ENCODE data around the gene VPS16. TPM values are rescaled to one million over a fixed set of nuclear protein-coding genes. Genes with fewer than 3 reads are reported as not detected.

Gene VPS16
- total RNA-seq, 1 donor from 2014 or later = 46.0 TPM

GRCh38 chr20:2907519-2907918 is 67.0 kb downstream of the VPS16 start:
- no peaks in the 10 kb centered on the region for H3K27me3 Mint-ChIP-seq (ENCODE audit: insufficient read depth)
- DNase-seq (ENCODE audit: low spot score) = no peak
- H3K4me1 Mint-ChIP-seq (ENCODE audit: low read depth) = peaks cover 8% of the 10 kb centered on the region
- no peaks in the 10 kb centered on the region for H3K9me3 Mint-ChIP-seq
- no peak overlapping the region for H3K27ac Mint-ChIP-seq
- peaks cover 3% of the 10 kb centered on the region for H3K36me3 Mint-ChIP-seq (ENCODE audit: low read depth)
- H3K4me3 Mint-ChIP-seq = no peak overlapping the region
- intact Hi-C loops (cut with micrococcal nuclease) = no loop called here

GRCh38 chr20:2909953-2910352 is 69.4 kb downstream of the VPS16 start:
- Mint-ChIP-seq H3K27ac (no peak overlapping the region), H3K36me3 (ENCODE audit: low read depth) (peaks cover 2% of the 10 kb centered on the region), H3K4me1 (ENCODE audit: low read depth) (peaks cover 8% of the 10 kb centered on the region), H3K27me3 (ENCODE audit: insufficient read depth) (no peaks in the 10 kb centered on the region), H3K9me3 (no peaks in the 10 kb centered on the region), H3K4me3 (no peak overlapping the region)
- intact Hi-C loops (cut with micrococcal nuclease) = loop anchor here (2.0 kb wide), 1 partner anchor 45 kb away; no protein-coding TSS in a partner anchor
- DNase-seq (ENCODE audit: low spot score) = no peak

- Mint-ChIP-seq H3K4me1 (ENCODE audit: low read depth) (peaks cover 8% of the 10 kb centered on the region), H3K9me3 (no peaks in the 10 kb centered on the region)
Observed at GRCh38 chr20:2911200-2911599, 70.7 kb downstream of the VPS16 start.

GRCh38 chr20:2914160-2914559 is 73.6 kb downstream of the VPS16 start:
- no peaks in the 10 kb centered on the region for H3K9me3 Mint-ChIP-seq
- DNase-seq (ENCODE audit: low spot score) = no peak
- no peaks in the 10 kb centered on the region for H3K27me3 Mint-ChIP-seq (ENCODE audit: insufficient read depth)
- no peak overlapping the region for H3K27ac Mint-ChIP-seq
- H3K4me1 Mint-ChIP-seq (ENCODE audit: low read depth) = peaks cover 8% of the 10 kb centered on the region
- H3K36me3 Mint-ChIP-seq (ENCODE audit: low read depth) = peaks cover 5% of the 10 kb centered on the region
- no peak overlapping the region for H3K4me3 Mint-ChIP-seq
- intact Hi-C loops (cut with micrococcal nuclease) = loop anchor here (1.0 kb wide), 1 partner anchor 87 kb away; no protein-coding TSS in a partner anchor

More at GRCh38 chr20:2911200-2911599, 70.7 kb downstream of the VPS16 start:
- intact Hi-C loops (cut with micrococcal nuclease) = loop anchor here (1.0 to 2.0 kb wide), 4 partner anchors 38 to 103 kb away; partner anchors contain the start of gene PTPRA
- Mint-ChIP-seq H3K27ac (no peak overlapping the region), H3K36me3 (ENCODE audit: low read depth) (peaks cover 4% of the 10 kb centered on the region), H3K4me3 (no peak overlapping the region), H3K27me3 (ENCODE audit: insufficient read depth) (no peaks in the 10 kb centered on the region)
- no peak for DNase-seq (ENCODE audit: low spot score)

Other genes with a start within 250 kb of the VPS16 start
- gene NOP56, start 188.1 kb upstream of the VPS16 start, total RNA-seq = 863 and 897 TPM in 2 replicates
- 116 and 125 TPM in 2 replicates for gene IDH3B, start 176.5 kb upstream of the VPS16 start, total RNA-seq
- 12.3 and 12.6 TPM in 2 replicates for gene EBF4, start 148.0 kb upstream of the VPS16 start, total RNA-seq
- 0.31 and 0.76 TPM in 2 replicates for gene CPXM1, start 40.1 kb upstream of the VPS16 start, total RNA-seq
- not detected in 2 replicates for gene C20orf141, start 25.8 kb upstream of the VPS16 start, total RNA-seq
- gene TMEM239, start 24.4 kb upstream of the VPS16 start, total RNA-seq = not detected in 2 replicates
- gene PCED1A, start 90 bp upstream of the VPS16 start, total RNA-seq = 24.0 and 27.9 TPM in 2 replicates
- 64.0 and 67.5 TPM in 2 replicates for gene PTPRA, start 32.7 kb downstream of the VPS16 start, total RNA-seq
- gene GNRH2, start 202.9 kb downstream of the VPS16 start, total RNA-seq = 2.1 and 2.3 TPM in 2 replicates
- gene MRPS26, start 205.3 kb downstream of the VPS16 start, total RNA-seq = 106 and 114 TPM in 2 replicates
- gene OXT, start 230.9 kb downstream of the VPS16 start, total RNA-seq = not detected in 2 replicates
- gene AVP, start 244.0 kb downstream of the VPS16 start, total RNA-seq = not detected in 2 replicates